Retinal pigment epithelial cell (primary cell): ENCODE results near the gene RALY.
A peak's percentile ranks its signal among the peaks of the same experiment; 100 is the strongest.

Experiments used
- DNase-seq: peaks from one replicate; pipeline ENCODE4 v3.0.0-alpha.2; 2010; ENCODE audit warnings: low read depth
- H3K4me3 ChIP-seq: 2 replicates; pipeline ENCODE4 v1.5.1; 2011; ENCODE audit warnings: mild to moderate bottlenecking, low read length, control low read depth, moderate library complexity
- TF ChIP-seq, protein P1 (sequence below): conservative IDR thresholded peaks from 2 replicates; pipeline ENCODE4 v1.5.1; 2011; ENCODE audit warnings: low read depth, low read length, control low read depth, inconsistent platforms

The RALY gene

DNA sequence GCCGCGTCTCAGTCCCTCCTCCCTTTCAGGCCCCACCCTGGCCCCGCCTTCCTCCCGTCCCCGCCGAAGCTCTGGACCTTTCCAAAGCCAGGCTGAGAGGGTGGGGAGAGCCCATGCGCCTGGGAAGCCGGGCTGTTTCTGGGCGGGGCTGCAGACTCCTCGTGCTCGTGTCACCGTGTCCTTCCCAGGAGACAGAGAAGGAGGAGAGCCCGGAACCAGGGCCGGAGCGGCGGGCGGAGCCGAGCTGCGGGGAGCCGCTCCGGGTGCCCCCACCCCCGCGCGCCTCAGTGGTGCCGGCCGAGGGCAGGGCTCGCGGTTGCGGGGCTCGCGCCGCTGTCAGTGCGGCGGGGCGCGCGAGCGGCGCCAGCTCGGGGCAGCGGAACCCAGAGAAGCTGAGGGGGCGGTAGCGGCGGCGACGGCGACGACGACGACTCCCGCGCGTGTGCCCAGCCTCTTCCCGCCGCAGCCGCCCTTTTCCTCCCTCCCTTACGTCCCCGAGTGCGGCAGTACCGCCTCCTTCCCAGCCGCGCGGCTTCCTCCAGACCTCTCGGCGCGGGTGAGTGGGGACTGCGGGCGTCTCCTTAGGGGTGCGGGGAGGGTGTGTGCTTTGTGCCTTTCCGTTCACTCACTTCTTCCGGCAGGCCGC lies at the start of gene RALY:
Gene RALY (plus strand): TSS at position 336 of the 646 bp plus-strand sequence. CDS start 78,164 bp downstream, outside the sequence.
- DNase-seq, result peak; percentile 95
- peak within 1 kb of the TSS; percentile 91 for H3K4me3 ChIP-seq
- TF ChIP-seq, protein P1, sequence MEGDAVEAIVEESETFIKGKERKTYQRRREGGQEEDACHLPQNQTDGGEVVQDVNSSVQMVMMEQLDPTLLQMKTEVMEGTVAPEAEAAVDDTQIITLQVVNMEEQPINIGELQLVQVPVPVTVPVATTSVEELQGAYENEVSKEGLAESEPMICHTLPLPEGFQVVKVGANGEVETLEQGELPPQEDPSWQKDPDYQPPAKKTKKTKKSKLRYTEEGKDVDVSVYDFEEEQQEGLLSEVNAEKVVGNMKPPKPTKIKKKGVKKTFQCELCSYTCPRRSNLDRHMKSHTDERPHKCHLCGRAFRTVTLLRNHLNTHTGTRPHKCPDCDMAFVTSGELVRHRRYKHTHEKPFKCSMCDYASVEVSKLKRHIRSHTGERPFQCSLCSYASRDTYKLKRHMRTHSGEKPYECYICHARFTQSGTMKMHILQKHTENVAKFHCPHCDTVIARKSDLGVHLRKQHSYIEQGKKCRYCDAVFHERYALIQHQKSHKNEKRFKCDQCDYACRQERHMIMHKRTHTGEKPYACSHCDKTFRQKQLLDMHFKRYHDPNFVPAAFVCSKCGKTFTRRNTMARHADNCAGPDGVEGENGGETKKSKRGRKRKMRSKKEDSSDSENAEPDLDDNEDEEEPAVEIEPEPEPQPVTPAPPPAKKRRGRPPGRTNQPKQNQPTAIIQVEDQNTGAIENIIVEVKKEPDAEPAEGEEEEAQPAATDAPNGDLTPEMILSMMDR, result no peak

DNA sequence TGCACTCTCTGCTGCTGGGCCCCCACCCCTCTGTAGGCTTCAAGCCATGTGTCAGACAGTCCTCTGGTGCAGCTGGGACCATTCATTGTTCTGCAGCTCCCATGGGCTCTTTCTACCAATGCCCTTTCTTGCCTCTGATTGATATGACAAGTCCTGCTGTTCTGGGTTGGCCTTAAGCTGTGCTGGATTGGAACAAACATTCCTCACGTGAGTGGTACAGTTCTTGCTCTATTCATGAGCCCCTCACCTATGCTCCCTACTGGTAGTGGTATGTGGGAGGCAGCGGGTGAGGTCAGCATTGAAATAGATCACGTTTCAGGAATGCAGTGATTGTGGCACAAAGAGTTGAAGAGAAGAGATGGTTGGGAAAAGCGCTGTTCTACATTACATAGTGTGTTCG lies 48.8 kb upstream of the RALY start:
- DNase-seq, result no peak
- TF ChIP-seq, protein P1, result no peak
- H3K4me3 ChIP-seq, result no peak overlapping the region

DNA sequence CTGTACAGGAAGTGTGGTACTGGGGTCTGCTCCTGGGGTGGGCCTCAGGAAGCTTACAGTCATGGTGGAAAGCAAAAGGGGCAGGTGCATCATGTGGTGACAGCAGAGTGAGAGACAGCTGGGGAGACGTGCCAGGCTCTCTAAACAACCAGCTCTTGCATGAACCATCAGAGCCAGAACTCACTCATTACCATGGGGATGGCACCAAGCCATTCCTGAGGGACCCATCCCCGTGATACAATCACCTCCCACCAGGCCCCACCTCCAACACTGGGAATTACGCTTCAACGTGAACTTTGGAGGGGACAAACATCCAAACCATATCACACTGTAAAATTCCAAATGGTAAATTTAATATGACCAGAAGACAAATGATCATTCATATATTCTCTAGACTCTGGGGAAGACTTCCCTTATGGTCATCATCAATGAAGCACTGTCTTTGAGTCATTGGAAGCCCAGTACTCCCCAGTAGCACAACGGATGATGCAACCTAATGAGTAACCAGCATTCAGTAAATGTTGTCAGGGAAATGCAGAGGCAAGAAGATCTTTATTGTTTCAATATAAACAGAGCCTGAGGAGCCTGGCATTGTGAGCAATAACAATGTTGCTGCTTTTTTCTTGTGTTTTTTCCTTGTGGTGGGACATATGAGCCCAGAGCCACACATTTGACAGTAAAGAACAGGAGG lies 48.2 kb upstream of the RALY start:
- no peak overlapping the region for H3K4me3 ChIP-seq
- TF ChIP-seq, protein P1, result no peak
- no peak for DNase-seq

DNA sequence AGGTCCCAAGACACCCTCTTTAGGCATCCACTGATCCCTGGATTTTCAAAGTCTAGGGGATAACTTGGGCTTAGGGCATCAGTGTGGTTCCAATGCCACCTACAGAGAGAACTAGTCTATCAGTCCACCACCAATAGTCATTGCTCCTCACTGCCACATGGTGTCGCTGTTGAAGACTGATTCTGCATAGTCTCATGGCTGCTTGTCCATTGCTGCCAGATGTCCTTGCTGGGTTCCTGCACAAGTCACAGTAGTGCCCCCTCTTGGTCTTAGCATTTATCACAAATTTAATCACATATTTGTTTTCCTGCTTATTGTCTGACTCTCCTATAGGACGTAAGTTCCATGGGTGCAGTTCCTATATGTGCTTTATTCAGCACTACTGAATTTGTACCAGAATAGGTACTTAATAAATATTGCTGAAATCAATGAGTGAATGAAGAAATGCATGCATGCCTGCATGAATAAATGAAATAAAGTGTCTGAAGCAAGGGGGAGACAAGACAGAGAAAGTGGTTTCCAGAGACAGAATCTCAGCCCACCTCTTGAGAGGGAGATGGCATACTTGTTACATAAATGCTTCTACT lies 45.9 kb upstream of the RALY start:
- TF ChIP-seq, protein P1, result peak; percentile 63
- H3K4me3 ChIP-seq, result no peak overlapping the region
- DNase-seq, result peak; percentile 3

DNA sequence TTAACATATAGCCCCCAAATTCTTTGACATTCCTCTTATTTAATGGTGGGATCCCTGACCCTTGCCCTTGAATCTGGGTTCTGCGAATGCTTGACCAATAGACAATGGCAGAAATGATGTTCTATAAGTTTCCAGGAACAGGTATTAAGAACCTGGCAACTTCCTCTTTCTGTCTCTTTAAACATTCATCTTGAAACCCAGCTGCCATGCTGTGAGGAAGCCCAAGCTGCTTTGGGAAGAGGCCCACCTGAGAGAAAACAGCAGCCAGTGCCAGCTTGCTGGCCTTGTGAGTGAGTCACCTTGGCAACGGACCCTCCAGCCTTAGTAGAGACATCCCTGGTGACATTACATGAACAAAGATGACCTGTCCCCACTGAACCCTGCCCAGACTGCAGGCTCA lies 45.2 kb upstream of the RALY start:
- DNase-seq, result no peak
- TF ChIP-seq, protein P1, result no peak
- no peak overlapping the region for H3K4me3 ChIP-seq

DNA sequence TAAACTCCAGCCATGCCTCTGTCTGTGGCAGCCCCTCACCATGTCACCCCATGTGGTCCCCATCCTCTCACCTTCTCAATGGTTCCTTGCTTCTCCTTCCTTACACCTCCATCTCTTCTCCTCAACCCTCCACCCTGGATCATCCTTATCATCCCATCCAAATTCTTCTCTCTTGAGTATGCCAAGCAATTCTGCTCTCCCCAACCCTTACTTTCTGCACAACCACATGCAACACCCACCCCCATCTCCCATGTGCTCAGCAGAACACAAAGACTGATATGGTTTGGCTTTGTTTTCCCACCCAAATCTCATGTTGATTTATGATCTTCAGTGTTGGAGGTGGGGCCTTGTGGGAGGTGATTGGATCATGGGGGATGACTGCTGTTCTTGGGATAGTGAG lies 42.5 kb upstream of the RALY start:
- TF ChIP-seq, protein P1, result no peak
- no peak for DNase-seq
- H3K4me3 ChIP-seq, result no peak overlapping the region

DNA sequence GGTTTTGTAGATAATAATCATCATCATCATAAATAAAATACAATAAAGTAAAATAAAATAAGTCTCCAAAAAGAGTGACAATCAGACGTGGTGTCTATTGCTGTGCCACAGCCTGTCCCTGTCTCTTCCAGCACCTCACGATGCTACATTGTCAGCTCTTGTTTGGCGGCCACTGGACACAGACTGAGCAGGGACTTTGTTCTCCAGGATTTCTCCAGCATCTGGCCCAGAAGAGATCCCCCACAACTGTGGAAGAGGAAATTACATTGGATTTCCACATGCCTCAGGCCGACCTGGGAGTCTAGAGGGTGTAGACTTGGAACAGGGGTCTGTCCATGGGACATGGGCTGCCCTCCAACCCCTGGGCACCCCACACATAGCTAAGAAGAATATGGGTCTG lies 39.2 kb upstream of the RALY start:
- TF ChIP-seq, protein P1, result no peak
- DNase-seq, result no peak
- H3K4me3 ChIP-seq, result no peak overlapping the region
